Measurements from ENCODE around the gene DOCK2. TPM values are rescaled to one million over a fixed set of nuclear protein-coding genes. Genes with fewer than 3 reads are reported as not detected.
A peak's percentile ranks its signal among the peaks of the same experiment; 100 is the strongest.

Gene DOCK2
- total and polyA plus RNA-seq, 5 donors from 2014 or later, result 65.9 to 354 (median 71.1) TPM

DNA sequence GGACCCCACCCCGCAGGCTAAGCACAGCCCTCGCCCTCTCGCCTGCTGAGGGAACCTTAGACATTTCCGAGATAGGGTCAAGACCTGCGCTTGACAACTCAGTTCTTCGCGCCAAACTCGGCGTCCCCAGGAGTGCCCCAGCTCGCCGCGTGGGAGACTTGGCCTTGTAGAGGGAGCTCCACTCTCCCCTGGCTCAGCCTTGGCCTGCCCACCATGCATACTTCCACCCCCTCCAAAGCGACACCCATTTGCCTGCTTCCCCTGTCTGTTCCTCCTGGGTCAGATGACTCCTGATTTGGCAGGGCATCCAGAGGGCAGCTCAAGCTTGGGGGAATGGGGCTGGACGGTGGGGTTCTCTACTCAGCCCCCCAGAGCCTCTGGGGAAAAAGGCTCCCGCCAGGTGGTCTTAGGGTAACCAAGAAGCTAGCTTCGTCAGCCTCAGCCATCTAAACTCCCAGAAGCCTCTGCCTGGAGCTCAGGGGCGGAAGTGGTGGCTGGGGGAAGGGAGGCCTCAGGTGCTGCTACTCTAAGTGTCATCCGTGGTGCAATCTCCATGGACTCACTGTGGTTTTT, 560 bp downstream of the DOCK2 start:
- Histone ChIP-seq H3K4me3 (ENCODE audit: low read depth, low read length) (peak overlapping the region; percentile 82), H3K4me1 (ENCODE audit: control insufficient read depth, insufficient read depth, low read length, poor library complexity, severe bottlenecking) (peaks cover 43% of the 10 kb centered on the region), H3K27me3 (ENCODE audit: control insufficient read depth, insufficient read depth, low read length) (no peaks in the 10 kb centered on the region), H3K9me3 (ENCODE audit: control insufficient read depth in 2 of 2, low read length in 2 of 2) (peaks cover 6 to 8% of the 10 kb centered on the region in 2 experiments), H3K27ac (ENCODE audit: insufficient read depth, low read length, poor library complexity, severe bottlenecking) (peak overlapping the region; percentile 87), H3K36me3 (ENCODE audit: control insufficient read depth, insufficient read depth, low read length) (peaks cover 18% of the 10 kb centered on the region)
- DNase-seq, result peak; percentile 40 to 92 (median 79)
- Mint-ChIP-seq H3K4me3 (peak overlapping the region; percentile 90 to 98 (median 96)), H3K9me3 (peaks cover 0 to 12% (median 0%) of the 10 kb centered on the region in 7 donors), H3K27ac (peak overlapping the region; percentile 94 to 99 (median 95)), H3K4me1 (peaks cover 32 to 60% (median 43%) of the 10 kb centered on the region in 4 donors), H3K36me3 (peaks cover 33% of the 10 kb centered on the region), H3K27me3 (no peaks in the 10 kb centered on the region)
- ATAC-seq (ENCODE audit: low read depth in 2 of 2), result peak; percentile 84 to 88

DNA sequence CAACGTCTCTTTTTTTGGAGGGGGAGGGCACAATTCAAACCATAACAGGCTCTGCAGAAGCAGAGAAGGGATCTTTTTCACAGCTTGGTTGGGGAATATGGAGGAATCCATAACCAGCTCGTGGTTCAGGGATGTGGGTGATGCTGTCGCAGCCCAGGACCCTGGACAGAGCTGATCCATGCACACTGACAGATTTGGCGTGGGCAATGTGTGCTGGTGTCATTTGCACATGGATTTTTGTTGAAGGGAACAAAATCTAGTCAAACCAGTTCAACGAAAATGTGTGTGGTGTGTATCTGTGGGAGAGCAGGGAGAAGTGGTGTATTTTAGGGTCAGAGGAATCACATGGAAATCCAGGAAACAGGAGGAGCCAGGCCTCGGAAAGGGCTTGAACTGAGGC, 4.2 kb downstream of the DOCK2 start:
- DNase-seq, result no peak
- Mint-ChIP-seq H3K9me3 (peaks cover 0 to 4% (median 0%) of the 10 kb centered on the region in 7 donors), H3K4me1 (peaks cover 27 to 87% (median 68%) of the 10 kb centered on the region in 4 donors), H3K27me3 (no peaks in the 10 kb centered on the region), H3K36me3 (peaks cover 57% of the 10 kb centered on the region), H3K27ac (peak overlapping the region in 1 of 3 donors; percentile 81), H3K4me3 (peak overlapping the region in 3 of 4 donors; percentile 4 to 97 (median 31))
- Histone ChIP-seq H3K9me3 (ENCODE audit: control insufficient read depth in 2 of 2, low read length in 2 of 2) (peaks cover 6 to 8% of the 10 kb centered on the region in 2 experiments), H3K27me3 (ENCODE audit: control insufficient read depth, insufficient read depth, low read length) (no peaks in the 10 kb centered on the region), H3K4me1 (ENCODE audit: control insufficient read depth, insufficient read depth, low read length, poor library complexity, severe bottlenecking) (peaks cover 43% of the 10 kb centered on the region), H3K27ac (ENCODE audit: insufficient read depth, low read length, poor library complexity, severe bottlenecking) (no peak overlapping the region), H3K4me3 (ENCODE audit: low read depth, low read length) (peak overlapping the region; percentile 2), H3K36me3 (ENCODE audit: control insufficient read depth, insufficient read depth, low read length) (peaks cover 21% of the 10 kb centered on the region)
- no peak for ATAC-seq (ENCODE audit: low read depth in 2 of 2)

DNA sequence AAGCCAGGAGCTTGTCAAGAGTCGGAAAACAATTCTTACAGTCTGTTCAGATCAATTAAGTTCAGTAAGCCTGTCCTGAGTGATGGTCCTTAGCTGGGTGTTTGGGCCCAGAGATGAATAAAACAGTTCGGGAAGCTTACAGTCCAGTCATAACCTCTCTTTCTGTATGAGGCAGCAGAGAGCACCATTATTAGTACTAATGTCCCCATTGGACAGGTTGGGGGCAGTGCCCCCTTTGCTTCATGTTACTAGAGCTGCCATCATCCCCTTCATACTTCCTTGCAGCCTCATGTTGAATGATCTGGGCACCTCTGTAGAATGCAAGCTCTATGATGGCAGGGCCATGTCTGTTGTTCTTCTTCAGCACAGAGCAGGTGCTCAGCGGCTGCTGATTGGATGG, 9.8 kb downstream of the DOCK2 start:
- peak overlapping the region; percentile 65 to 88 (median 84) for H3K27ac Mint-ChIP-seq
- H3K9me3 ChIP-seq (ENCODE audit: control insufficient read depth in 2 of 2, low read length in 2 of 2), result no peaks in the 10 kb centered on the region
- peaks cover 56% of the 10 kb centered on the region for H3K4me1 ChIP-seq (ENCODE audit: control insufficient read depth, insufficient read depth, low read length, poor library complexity, severe bottlenecking)
- H3K27me3 Mint-ChIP-seq, result no peaks in the 10 kb centered on the region
- no peaks in the 10 kb centered on the region for H3K9me3 Mint-ChIP-seq
- H3K4me3 Mint-ChIP-seq, result peak overlapping the region in 2 of 4 donors; percentile 41 to 66
- peak overlapping the region; percentile 6 for H3K27ac ChIP-seq (ENCODE audit: insufficient read depth, low read length, poor library complexity, severe bottlenecking)
- peaks cover 60% of the 10 kb centered on the region for H3K36me3 Mint-ChIP-seq
- no peaks in the 10 kb centered on the region for H3K27me3 ChIP-seq (ENCODE audit: control insufficient read depth, insufficient read depth, low read length)
- peak overlapping the region; percentile 13 for H3K4me3 ChIP-seq (ENCODE audit: low read depth, low read length)
- DNase-seq (no peak), ATAC-seq (ENCODE audit: low read depth in 2 of 2) (no peak)
- H3K4me1 Mint-ChIP-seq, result peaks cover 24 to 95% (median 83%) of the 10 kb centered on the region in 4 donors
- peaks cover 9% of the 10 kb centered on the region for H3K36me3 ChIP-seq (ENCODE audit: control insufficient read depth, insufficient read depth, low read length)

DNA sequence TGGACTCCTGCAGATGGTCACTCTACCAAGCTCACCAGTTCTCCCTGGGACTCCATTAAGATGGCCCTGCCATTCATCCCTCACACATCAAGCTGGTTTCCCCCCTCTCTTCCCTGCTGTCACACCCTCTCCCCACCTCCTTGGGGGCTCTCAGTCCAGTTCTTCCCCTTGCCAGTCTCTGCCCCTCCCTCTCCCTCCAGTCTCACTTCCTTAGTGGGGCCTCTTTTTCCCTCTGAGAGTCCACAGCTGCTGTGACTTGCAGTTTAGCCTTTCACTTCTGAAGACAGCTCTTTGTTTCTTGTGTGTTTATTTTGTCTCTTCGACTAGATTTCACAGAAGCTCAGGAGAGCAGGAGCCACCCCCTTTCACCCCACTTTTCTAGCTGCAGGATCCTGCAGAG, 10.5 kb downstream of the DOCK2 start:
- Mint-ChIP-seq H3K27me3 (no peaks in the 10 kb centered on the region), H3K36me3 (peaks cover 60% of the 10 kb centered on the region), H3K9me3 (no peaks in the 10 kb centered on the region), H3K4me3 (peak overlapping the region; percentile 10 to 78 (median 60)), H3K27ac (peak overlapping the region; percentile 84 to 93 (median 88)), H3K4me1 (peaks cover 19 to 95% (median 83%) of the 10 kb centered on the region in 4 donors)
- H3K27me3 ChIP-seq (ENCODE audit: control insufficient read depth, insufficient read depth, low read length), result no peaks in the 10 kb centered on the region
- DNase-seq (peak in 1 of 3 donors; percentile 30), ATAC-seq (ENCODE audit: low read depth in 2 of 2) (no peak)
- peaks cover 62% of the 10 kb centered on the region for H3K4me1 ChIP-seq (ENCODE audit: control insufficient read depth, insufficient read depth, low read length, poor library complexity, severe bottlenecking)
- H3K9me3 ChIP-seq (ENCODE audit: control insufficient read depth in 2 of 2, low read length in 2 of 2), result no peaks in the 10 kb centered on the region
- H3K36me3 ChIP-seq (ENCODE audit: control insufficient read depth, insufficient read depth, low read length), result peaks cover 5% of the 10 kb centered on the region
- no peak overlapping the region for H3K27ac ChIP-seq (ENCODE audit: insufficient read depth, low read length, poor library complexity, severe bottlenecking)
- no peak overlapping the region for H3K4me3 ChIP-seq (ENCODE audit: low read depth, low read length)

DNA sequence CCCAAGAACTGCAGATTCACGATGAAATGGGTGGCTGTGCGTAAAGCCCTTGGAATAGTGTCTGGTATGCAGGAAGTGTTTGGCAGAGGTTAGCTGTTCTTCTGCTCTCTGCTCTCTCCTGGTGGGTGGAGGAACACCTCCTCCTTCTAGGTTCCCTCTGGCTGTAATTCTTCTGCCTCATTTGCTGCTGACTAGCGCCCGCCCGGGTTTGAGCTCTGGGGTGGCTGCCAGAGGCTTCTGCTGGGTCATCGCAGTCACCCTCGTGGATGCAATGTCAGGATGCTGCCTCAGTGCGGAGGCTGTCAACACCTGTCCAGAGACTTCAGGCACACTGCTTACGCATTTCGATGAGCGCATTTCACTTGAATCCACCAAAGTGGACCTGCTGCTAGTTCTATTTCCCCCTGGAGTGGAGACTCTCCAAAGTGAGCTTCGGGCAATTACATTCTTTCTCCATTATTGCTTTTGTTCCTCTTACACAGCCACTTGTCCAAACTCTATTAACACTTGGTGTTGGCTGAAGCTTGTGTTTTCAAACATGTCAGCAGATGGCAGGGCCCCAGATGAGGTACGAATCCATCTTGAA, 11.7 kb downstream of the DOCK2 start:
- peak overlapping the region; percentile 52 for H3K4me3 ChIP-seq (ENCODE audit: low read depth, low read length)
- peaks cover 6% of the 10 kb centered on the region for H3K36me3 ChIP-seq (ENCODE audit: control insufficient read depth, insufficient read depth, low read length)
- ATAC-seq (ENCODE audit: low read depth in 2 of 2) (no peak), DNase-seq (no peak)
- Mint-ChIP-seq H3K27me3 (no peaks in the 10 kb centered on the region), H3K9me3 (no peaks in the 10 kb centered on the region), H3K36me3 (peaks cover 57% of the 10 kb centered on the region), H3K27ac (peak overlapping the region; percentile 74 to 93 (median 88)), H3K4me3 (peak overlapping the region; percentile 35 to 78 (median 60)), H3K4me1 (peaks cover 20 to 97% (median 90%) of the 10 kb centered on the region in 4 donors)
- H3K27ac ChIP-seq (ENCODE audit: insufficient read depth, low read length, poor library complexity, severe bottlenecking), result no peak overlapping the region
- H3K4me1 ChIP-seq (ENCODE audit: control insufficient read depth, insufficient read depth, low read length, poor library complexity, severe bottlenecking), result peaks cover 74% of the 10 kb centered on the region
- no peaks in the 10 kb centered on the region for H3K9me3 ChIP-seq (ENCODE audit: control insufficient read depth in 2 of 2, low read length in 2 of 2)
- H3K27me3 ChIP-seq (ENCODE audit: control insufficient read depth, insufficient read depth, low read length), result no peaks in the 10 kb centered on the region

DNA sequence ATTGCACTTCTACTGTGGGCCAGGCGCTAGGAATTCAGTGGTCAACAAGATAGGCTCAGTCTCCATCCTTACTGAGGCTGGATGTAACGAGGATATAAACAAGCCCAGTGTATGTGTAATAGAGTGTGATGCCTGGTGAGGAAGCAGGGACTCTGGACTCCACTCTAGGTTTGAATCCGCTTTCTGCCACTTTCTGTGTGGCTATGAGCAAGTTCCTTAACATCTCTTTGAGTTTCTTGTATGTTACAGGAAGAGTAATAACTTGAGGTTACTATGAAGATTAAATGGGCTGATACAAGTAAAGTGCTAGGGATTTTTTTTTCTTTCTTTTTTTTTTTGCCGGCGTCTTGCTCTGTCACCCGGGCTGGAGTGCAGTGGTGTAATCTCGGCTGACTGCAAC, 12.4 kb downstream of the DOCK2 start:
- ATAC-seq (ENCODE audit: low read depth in 2 of 2) (peak; percentile 33 to 35), DNase-seq (peak in 2 of 3 donors; percentile 15 to 47)
- peaks cover 23 to 99% (median 89%) of the 10 kb centered on the region in 4 donors for H3K4me1 Mint-ChIP-seq
- H3K36me3 Mint-ChIP-seq, result peaks cover 57% of the 10 kb centered on the region
- peak overlapping the region; percentile 52 for H3K4me3 ChIP-seq (ENCODE audit: low read depth, low read length)
- H3K9me3 ChIP-seq (ENCODE audit: control insufficient read depth in 2 of 2, low read length in 2 of 2), result no peaks in the 10 kb centered on the region
- H3K27ac ChIP-seq (ENCODE audit: insufficient read depth, low read length, poor library complexity, severe bottlenecking), result peak overlapping the region; percentile 72
- H3K9me3 Mint-ChIP-seq, result no peaks in the 10 kb centered on the region
- H3K4me3 Mint-ChIP-seq, result peak overlapping the region; percentile 55 to 78 (median 72)
- no peaks in the 10 kb centered on the region for H3K27me3 Mint-ChIP-seq
- H3K27ac Mint-ChIP-seq, result peak overlapping the region; percentile 88 to 99 (median 93)
- peaks cover 81% of the 10 kb centered on the region for H3K4me1 ChIP-seq (ENCODE audit: control insufficient read depth, insufficient read depth, low read length, poor library complexity, severe bottlenecking)
- no peaks in the 10 kb centered on the region for H3K27me3 ChIP-seq (ENCODE audit: control insufficient read depth, insufficient read depth, low read length)
- peaks cover 7% of the 10 kb centered on the region for H3K36me3 ChIP-seq (ENCODE audit: control insufficient read depth, insufficient read depth, low read length)

DNA sequence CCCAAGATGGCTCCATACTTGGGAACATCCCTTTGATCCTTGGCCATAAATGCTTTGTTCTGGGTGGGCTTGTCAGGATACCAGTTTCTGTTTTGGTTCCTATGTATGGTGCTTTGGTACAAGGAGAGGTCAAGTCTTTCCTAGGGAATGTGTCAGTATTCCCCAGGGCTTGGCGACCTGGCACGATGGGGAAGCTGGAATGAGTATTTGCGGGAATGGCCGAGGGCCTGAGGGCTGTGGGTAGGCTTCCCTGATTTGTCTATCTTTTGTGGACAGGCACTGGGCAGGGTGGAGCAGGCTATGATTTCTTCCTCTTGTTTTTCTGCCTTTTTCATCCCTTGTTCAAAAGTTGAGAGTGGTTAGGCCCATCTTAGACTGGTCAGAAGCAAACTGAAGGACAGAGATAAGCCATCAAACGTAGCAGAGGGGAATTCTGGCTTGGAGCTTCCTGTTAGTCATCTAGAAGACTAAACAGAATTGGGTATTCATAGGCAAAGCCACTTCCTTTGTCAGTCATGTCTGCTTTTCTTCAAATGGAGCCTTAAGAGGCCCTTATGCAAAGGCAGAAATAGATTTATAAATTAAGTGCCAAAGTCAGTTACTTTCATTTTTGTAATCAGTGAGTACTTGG, 13.7 kb downstream of the DOCK2 start:
- ATAC-seq (ENCODE audit: low read depth in 2 of 2) (peak; percentile 57 to 64), DNase-seq (peak in 2 of 3 donors; percentile 13 to 77)
- Mint-ChIP-seq H3K27me3 (no peaks in the 10 kb centered on the region), H3K4me1 (peaks cover 23 to 99% (median 88%) of the 10 kb centered on the region in 4 donors), H3K27ac (peak overlapping the region; percentile 88 to 99 (median 91)), H3K4me3 (peak overlapping the region; percentile 55 to 77 (median 66)), H3K9me3 (no peaks in the 10 kb centered on the region), H3K36me3 (peaks cover 59% of the 10 kb centered on the region)
- Histone ChIP-seq H3K27me3 (ENCODE audit: control insufficient read depth, insufficient read depth, low read length) (no peaks in the 10 kb centered on the region), H3K36me3 (ENCODE audit: control insufficient read depth, insufficient read depth, low read length) (peaks cover 20% of the 10 kb centered on the region), H3K27ac (ENCODE audit: insufficient read depth, low read length, poor library complexity, severe bottlenecking) (peak overlapping the region; percentile 72), H3K4me3 (ENCODE audit: low read depth, low read length) (peak overlapping the region; percentile 53), H3K4me1 (ENCODE audit: control insufficient read depth, insufficient read depth, low read length, poor library complexity, severe bottlenecking) (peaks cover 94% of the 10 kb centered on the region), H3K9me3 (ENCODE audit: control insufficient read depth in 2 of 2, low read length in 2 of 2) (no peaks in the 10 kb centered on the region)
